DMS 273 treated with DMSO at 0.1 percent for 48 hours (cell line): ENCODE data around the gene MEIOC.

ENCODE experiments used
- DNase-seq: peaks from one replicate; lab custom pipeline; 2025; lab: John Stamatoyannopoulos, UW

MEIOC gene

GRCh38 chr17:44708401-44709263 is 52.4 kb downstream of the MEIOC start, which contains the start of gene DBF4B:
Gene DBF4B (plus strand): TSS chr17:44708665. CDS start chr17:44708821, 156 bp downstream.
- DNase-seq, result peak; percentile 80

- no peak for DNase-seq
These were observed 63.2 kb downstream of the MEIOC start for GRCh38 chr17:44719444-44719843.

- DNase-seq, result no peak
These were observed 66.0 kb downstream of the MEIOC start for GRCh38 chr17:44722254-44722653.
